ENCODE data around the gene RIPK1. TPM values are rescaled to one million over a fixed set of nuclear protein-coding genes. Genes with fewer than 3 reads are reported as not detected.
A peak's percentile ranks its signal among the peaks of the same experiment; 100 is the strongest.

Gene RIPK1
- total and polyA plus RNA-seq, 9 of the 15 experiments (the other 6 are each of a cell fraction or from before 2014, with no cell fraction given), result 3.8 to 24.9 (median 17.7) TPM

- TF ChIP-seq RERE (CRISPR knock-in tag; IDR thresholded peaks at IDR 0.05; ENCODE audit: borderline replicate concordance), result 0 out of 2 replicates have a peak, but pooled peaks have one; percentile 22
- TF ChIP-seq CREB3 (tag; conservative IDR thresholded peaks at IDR 0.05; ENCODE audit: low read depth), result no peak
- TF ChIP-seq NBN (IDR thresholded peaks at IDR 0.05; ENCODE audit: low read depth), result no peak; the same call in 1 of the 2 replicates
- peak; percentile 66; the same call in 1 of the 2 replicates for TF ChIP-seq STAT6 (CRISPR knock-in tag; IDR thresholded peaks at IDR 0.05)
- no peak for TF ChIP-seq GTF3C2 (IDR thresholded peaks at IDR 0.05; ENCODE audit: borderline replicate concordance, extremely low read depth, insufficient read length)
- TF ChIP-seq KLF1 (tag; IDR thresholded peaks at IDR 0.05), result peak; percentile 86
- peak; percentile 10; the same call in 1 of the 2 replicates for TF ChIP-seq JUN (IDR thresholded peaks at IDR 0.05; ENCODE audit: borderline replicate concordance, low read depth, low read length)
- peak; percentile 30; the same call in 1 of the 2 replicates for TF ChIP-seq JUN (CRISPR knock-in tag; IDR thresholded peaks at IDR 0.05; ENCODE audit: borderline replicate concordance)
Observed at GRCh38 chr6:3068329-3069214, at the start of gene RIPK1 (continued).
